Measurements from ENCODE around the gene DGKI.

The DGKI gene

GRCh38 chr7:137755427-137755826, 91.3 kb downstream of the DGKI start:
- H3K9ac ChIP-seq (ENCODE audit: low read depth, low read length, poor library complexity): no peak overlapping the region
- no peak for DNase-seq (ENCODE audit: low spot score)
- no peak overlapping the region for H3K18ac ChIP-seq (ENCODE audit: low read length)
- peaks cover 23 to 24% of the 10 kb centered on the region in 2 donors for H3K4me1 ChIP-seq (ENCODE audit: control insufficient read depth in 2 of 2, insufficient read depth in 1 of 2, low read depth in 1 of 2, low read length in 2 of 2)
- no peak overlapping the region for H3K14ac ChIP-seq (ENCODE audit: low read length)
- H2AFZ ChIP-seq (ENCODE audit: low read length): no peak overlapping the region
- H3K27me3 ChIP-seq (ENCODE audit: control insufficient read depth in 3 of 3, insufficient read depth in 3 of 3, low read depth in 1 of 3, low read length in 3 of 3): no peaks in the 10 kb centered on the region
- H4K8ac ChIP-seq (ENCODE audit: low read depth, low read length): no peak overlapping the region
- no peak overlapping the region for H2AK5ac ChIP-seq (ENCODE audit: low read depth, low read length)
- H3K9me3 ChIP-seq (replicated peaks in 1 of 2; ENCODE audit: control insufficient read depth in 2 of 2, insufficient read depth in 1 of 2, low read depth in 1 of 2, low read length in 2 of 2): no peaks in the 10 kb centered on the region
- H3K36me3 ChIP-seq (replicated peaks in 1 of 2; ENCODE audit: control insufficient read depth in 2 of 2, insufficient read depth in 2 of 2, low read length in 2 of 2): no peaks in the 10 kb centered on the region
- no peak overlapping the region for H2BK5ac ChIP-seq (ENCODE audit: low read length)
- no peak overlapping the region for H3K4me2 ChIP-seq (ENCODE audit: insufficient read depth, low read length, poor library complexity, severe bottlenecking)
- no peak overlapping the region for H3K23ac ChIP-seq (ENCODE audit: low read depth, low read length, poor library complexity)
- H3K27ac ChIP-seq (replicated peaks; ENCODE audit: low read length): no peak overlapping the region
- WGBS, 2 donors (ENCODE audit: extremely low coverage in 2 of 2, insufficient read length in 2 of 2, insufficient replicate concordance in 1 of 2): no CpG with 5 or more reads among the region's 4 CpGs
- H3K4ac ChIP-seq (ENCODE audit: low read length): no peak overlapping the region
- no peak overlapping the region for H4K91ac ChIP-seq (ENCODE audit: low read depth, low read length, poor library complexity)
- no peak overlapping the region for H2BK12ac ChIP-seq (ENCODE audit: low read length)
- H3K4me3 ChIP-seq (ENCODE audit: low read length in 2 of 2): no peak overlapping the region
- no peaks in the 10 kb centered on the region for H3K79me1 ChIP-seq (ENCODE audit: low read depth, low read length)
- H2BK15ac ChIP-seq (ENCODE audit: low read length): no peak overlapping the region
- H2BK120ac ChIP-seq (ENCODE audit: low read depth, low read length): no peak overlapping the region

DNA sequence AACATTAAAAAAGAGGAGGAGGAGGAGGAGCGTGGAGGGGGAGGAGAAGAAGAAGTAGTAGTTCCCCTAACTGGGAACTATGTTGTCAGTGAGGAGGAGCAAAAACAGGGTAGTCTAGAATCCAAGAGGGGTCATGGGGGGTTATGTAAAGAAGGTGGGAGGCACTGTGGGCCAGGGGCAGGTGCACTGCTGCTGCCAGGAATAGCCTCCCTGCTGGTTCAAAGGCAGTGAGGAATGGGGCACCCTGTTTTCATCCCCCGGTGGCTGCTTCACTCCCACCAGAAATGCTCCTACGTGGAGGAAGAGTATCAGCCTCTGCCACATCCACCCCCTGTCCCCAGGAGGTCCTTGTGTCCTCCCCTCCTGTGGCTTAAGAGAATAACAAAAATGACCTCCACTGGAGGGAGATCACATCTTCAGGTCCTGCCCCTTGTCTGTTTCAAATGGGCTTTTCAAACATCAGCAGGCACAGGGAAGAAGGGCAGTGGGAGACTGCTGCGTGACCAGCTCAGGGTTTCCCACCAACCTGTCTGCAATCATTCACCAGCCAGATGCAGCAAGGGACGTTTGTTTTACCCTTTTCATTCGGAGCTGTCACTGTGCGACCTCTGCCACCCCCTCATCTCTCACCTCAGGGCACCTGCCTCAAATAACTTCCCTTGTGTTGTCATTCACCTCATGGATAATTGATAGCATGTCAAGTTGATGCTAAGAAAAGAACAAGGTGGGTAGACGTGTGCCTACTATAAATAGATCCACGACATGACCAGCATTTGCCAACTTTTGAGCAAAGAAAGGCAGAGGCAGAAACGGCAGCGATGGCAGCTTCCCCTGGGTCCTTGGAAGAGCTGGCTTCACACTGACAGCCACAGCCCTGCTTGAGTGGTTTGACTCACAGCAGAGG, 92.6 kb downstream of the DGKI start:
- Histone ChIP-seq H2BK15ac (ENCODE audit: low read length) (no peak overlapping the region), H4K91ac (ENCODE audit: low read depth, low read length, poor library complexity) (no peak overlapping the region), H2BK120ac (ENCODE audit: low read depth, low read length) (no peak overlapping the region), H3K4me1 (ENCODE audit: control insufficient read depth in 2 of 2, insufficient read depth in 1 of 2, low read depth in 1 of 2, low read length in 2 of 2) (peaks cover 17 to 19% of the 10 kb centered on the region in 2 donors), H3K23ac (ENCODE audit: low read depth, low read length, poor library complexity) (no peak overlapping the region), H3K79me1 (ENCODE audit: low read depth, low read length) (no peaks in the 10 kb centered on the region), H3K27me3 (ENCODE audit: control insufficient read depth in 3 of 3, insufficient read depth in 3 of 3, low read depth in 1 of 3, low read length in 3 of 3) (no peaks in the 10 kb centered on the region), H3K4me3 (ENCODE audit: low read length in 2 of 2) (peak overlapping the region in 1 of 2 donors; percentile 21), H3K36me3 (replicated peaks in 1 of 2; ENCODE audit: control insufficient read depth in 2 of 2, insufficient read depth in 2 of 2, low read length in 2 of 2) (no peaks in the 10 kb centered on the region), H3K9me3 (replicated peaks in 1 of 2; ENCODE audit: control insufficient read depth in 2 of 2, insufficient read depth in 1 of 2, low read depth in 1 of 2, low read length in 2 of 2) (no peaks in the 10 kb centered on the region), H2AK5ac (ENCODE audit: low read depth, low read length) (no peak overlapping the region), H4K8ac (ENCODE audit: low read depth, low read length) (no peak overlapping the region), H2BK5ac (ENCODE audit: low read length) (no peak overlapping the region), H3K4ac (ENCODE audit: low read length) (no peak overlapping the region), H3K4me2 (ENCODE audit: insufficient read depth, low read length, poor library complexity, severe bottlenecking) (peak overlapping the region; percentile 37), H2AFZ (ENCODE audit: low read length) (peak overlapping the region; percentile 71), H3K27ac (replicated peaks; ENCODE audit: low read length) (peak overlapping the region; percentile 6), H3K9ac (ENCODE audit: low read depth, low read length, poor library complexity) (peak overlapping the region; percentile 44), H2BK12ac (ENCODE audit: low read length) (no peak overlapping the region), H3K14ac (ENCODE audit: low read length) (no peak overlapping the region), H3K18ac (ENCODE audit: low read length) (peak overlapping the region; percentile 2)
- DNase-seq (ENCODE audit: low spot score): no peak
- WGBS, 2 donors (ENCODE audit: extremely low coverage in 2 of 2, insufficient read length in 2 of 2, insufficient replicate concordance in 1 of 2): no CpG with 5 or more reads among the region's 11 CpGs

DNA sequence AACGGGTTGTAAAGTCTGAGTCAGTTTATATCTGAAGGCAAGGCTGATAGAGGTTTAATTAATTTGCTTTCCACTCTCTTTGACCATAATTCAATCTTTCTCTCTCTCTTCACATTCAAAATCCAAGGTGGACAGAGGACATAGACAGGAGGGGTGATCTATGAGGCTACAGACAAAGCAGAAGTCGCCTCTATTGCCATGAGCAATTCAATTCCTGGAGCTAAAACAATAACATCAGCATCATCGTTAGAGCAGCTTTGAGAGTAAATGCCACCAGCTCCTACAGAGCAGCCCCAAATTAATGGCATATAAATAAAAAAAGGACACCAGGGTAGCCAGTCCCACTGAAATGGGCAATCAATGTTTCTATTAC, 93.2 kb downstream of the DGKI start:
- Histone ChIP-seq H2AFZ (ENCODE audit: low read length) (no peak overlapping the region), H2BK120ac (ENCODE audit: low read depth, low read length) (no peak overlapping the region), H3K79me1 (ENCODE audit: low read depth, low read length) (no peaks in the 10 kb centered on the region), H3K23ac (ENCODE audit: low read depth, low read length, poor library complexity) (no peak overlapping the region), H3K18ac (ENCODE audit: low read length) (no peak overlapping the region), H2AK5ac (ENCODE audit: low read depth, low read length) (no peak overlapping the region), H3K36me3 (replicated peaks in 1 of 2; ENCODE audit: control insufficient read depth in 2 of 2, insufficient read depth in 2 of 2, low read length in 2 of 2) (no peaks in the 10 kb centered on the region), H3K4me3 (ENCODE audit: low read length in 2 of 2) (no peak overlapping the region), H3K14ac (ENCODE audit: low read length) (no peak overlapping the region), H3K27me3 (ENCODE audit: control insufficient read depth in 3 of 3, insufficient read depth in 3 of 3, low read depth in 1 of 3, low read length in 3 of 3) (no peaks in the 10 kb centered on the region), H2BK15ac (ENCODE audit: low read length) (no peak overlapping the region), H3K4me1 (ENCODE audit: control insufficient read depth in 2 of 2, insufficient read depth in 1 of 2, low read depth in 1 of 2, low read length in 2 of 2) (peaks cover 17 to 19% of the 10 kb centered on the region in 2 donors), H3K4ac (ENCODE audit: low read length) (no peak overlapping the region), H2BK5ac (ENCODE audit: low read length) (no peak overlapping the region), H4K91ac (ENCODE audit: low read depth, low read length, poor library complexity) (no peak overlapping the region), H3K4me2 (ENCODE audit: insufficient read depth, low read length, poor library complexity, severe bottlenecking) (no peak overlapping the region), H3K9me3 (replicated peaks in 1 of 2; ENCODE audit: control insufficient read depth in 2 of 2, insufficient read depth in 1 of 2, low read depth in 1 of 2, low read length in 2 of 2) (no peaks in the 10 kb centered on the region), H4K8ac (ENCODE audit: low read depth, low read length) (no peak overlapping the region), H3K9ac (ENCODE audit: low read depth, low read length, poor library complexity) (no peak overlapping the region), H3K27ac (replicated peaks; ENCODE audit: low read length) (no peak overlapping the region), H2BK12ac (ENCODE audit: low read length) (no peak overlapping the region)
- no peak for DNase-seq (ENCODE audit: low spot score)
- no CpG with 5 or more reads among the region's 3 CpGs for WGBS, 2 donors (ENCODE audit: extremely low coverage in 2 of 2, insufficient read length in 2 of 2, insufficient replicate concordance in 1 of 2)

GRCh38 chr7:137753067-137753466, 93.7 kb downstream of the DGKI start:
- no peak overlapping the region for H2AFZ ChIP-seq (ENCODE audit: low read length)
- H2BK5ac ChIP-seq (ENCODE audit: low read length): no peak overlapping the region
- no peak overlapping the region for H4K91ac ChIP-seq (ENCODE audit: low read depth, low read length, poor library complexity)
- H3K14ac ChIP-seq (ENCODE audit: low read length): no peak overlapping the region
- no peaks in the 10 kb centered on the region for H3K79me1 ChIP-seq (ENCODE audit: low read depth, low read length)
- no peak overlapping the region for H3K18ac ChIP-seq (ENCODE audit: low read length)
- H3K9me3 ChIP-seq (replicated peaks in 1 of 2; ENCODE audit: control insufficient read depth in 2 of 2, insufficient read depth in 1 of 2, low read depth in 1 of 2, low read length in 2 of 2): no peaks in the 10 kb centered on the region
- H3K27ac ChIP-seq (replicated peaks; ENCODE audit: low read length): no peak overlapping the region
- WGBS, 2 donors (ENCODE audit: extremely low coverage in 2 of 2, insufficient read length in 2 of 2, insufficient replicate concordance in 1 of 2): no CpG with 5 or more reads among the region's 4 CpGs
- no peak overlapping the region for H3K23ac ChIP-seq (ENCODE audit: low read depth, low read length, poor library complexity)
- H2BK12ac ChIP-seq (ENCODE audit: low read length): no peak overlapping the region
- no peak overlapping the region for H2AK5ac ChIP-seq (ENCODE audit: low read depth, low read length)
- no peak overlapping the region for H3K9ac ChIP-seq (ENCODE audit: low read depth, low read length, poor library complexity)
- no peak overlapping the region for H2BK120ac ChIP-seq (ENCODE audit: low read depth, low read length)
- H2BK15ac ChIP-seq (ENCODE audit: low read length): no peak overlapping the region
- H3K4ac ChIP-seq (ENCODE audit: low read length): no peak overlapping the region
- H3K4me1 ChIP-seq (ENCODE audit: control insufficient read depth in 2 of 2, insufficient read depth in 1 of 2, low read depth in 1 of 2, low read length in 2 of 2): peaks cover 17 to 19% of the 10 kb centered on the region in 2 donors
- no peak overlapping the region for H3K4me2 ChIP-seq (ENCODE audit: insufficient read depth, low read length, poor library complexity, severe bottlenecking)
- no peaks in the 10 kb centered on the region for H3K27me3 ChIP-seq (ENCODE audit: control insufficient read depth in 3 of 3, insufficient read depth in 3 of 3, low read depth in 1 of 3, low read length in 3 of 3)
- no peak overlapping the region for H4K8ac ChIP-seq (ENCODE audit: low read depth, low read length)
- no peak for DNase-seq (ENCODE audit: low spot score)
- H3K36me3 ChIP-seq (replicated peaks in 1 of 2; ENCODE audit: control insufficient read depth in 2 of 2, insufficient read depth in 2 of 2, low read length in 2 of 2): no peaks in the 10 kb centered on the region
- no peak overlapping the region for H3K4me3 ChIP-seq (ENCODE audit: low read length in 2 of 2)

All from neuronal stem cell (in vitro differentiated cells).